Ishikawa (cell line): ENCODE results near the gene CAMTA1.

Experiments
- CEBPB ChIP-seq: IDR thresholded peaks from 2 replicates; pipeline ENCODE4 v1.6.1; 2012
- CREB1 ChIP-seq: IDR thresholded peaks from 2 replicates; pipeline ENCODE4 v1.6.1; 2012; ENCODE audit warnings: low read depth
- EGR1 ChIP-seq: IDR thresholded peaks from 2 replicates; pipeline ENCODE4 v1.6.1; 2012
- EP300 ChIP-seq: IDR thresholded peaks from 2 replicates; pipeline ENCODE4 v1.6.1; 2012; ENCODE audit warnings: borderline replicate concordance
- FOXM1 ChIP-seq: IDR thresholded peaks from 2 replicates; pipeline ENCODE4 v1.6.1; 2012; ENCODE audit warnings: low read depth, borderline replicate concordance
- NFIC ChIP-seq: IDR thresholded peaks from 2 replicates; pipeline ENCODE4 v1.6.1; 2012
- RAD21 ChIP-seq: IDR thresholded peaks from 2 replicates; pipeline ENCODE4 v1.6.1; 2012; ENCODE audit warnings: low read depth
- TAF1 ChIP-seq: IDR thresholded peaks from 2 replicates; pipeline ENCODE4 v1.6.1; 2012; ENCODE audit warnings: low read depth, mild to moderate bottlenecking
- TCF12 ChIP-seq: IDR thresholded peaks from 2 replicates; pipeline ENCODE4 v1.6.1; 2012; ENCODE audit warnings: low read depth
- TEAD4 ChIP-seq: IDR thresholded peaks from 2 replicates; pipeline ENCODE4 v1.6.1; 2012
- YY1 ChIP-seq: IDR thresholded peaks from 2 replicates; pipeline ENCODE4 v1.6.1; 2012; ENCODE audit warnings: low read depth
- ZBTB7A ChIP-seq: IDR thresholded peaks from 2 replicates; pipeline ENCODE4 v1.6.1; 2012; ENCODE audit warnings: low read depth
- TF ChIP-seq, protein P1 (sequence below): IDR thresholded peaks from 2 replicates; pipeline ENCODE4 v1.6.1; 2012
- TF ChIP-seq, protein P2 (sequence below): IDR thresholded peaks from 2 replicates; pipeline ENCODE4 v1.6.1; 2012
- TF ChIP-seq, protein P3 (sequence below): IDR thresholded peaks from 2 replicates; pipeline ENCODE4 v1.6.1; 2012; ENCODE audit warnings: low read depth, mild to moderate bottlenecking

CAMTA1 gene

DNA sequence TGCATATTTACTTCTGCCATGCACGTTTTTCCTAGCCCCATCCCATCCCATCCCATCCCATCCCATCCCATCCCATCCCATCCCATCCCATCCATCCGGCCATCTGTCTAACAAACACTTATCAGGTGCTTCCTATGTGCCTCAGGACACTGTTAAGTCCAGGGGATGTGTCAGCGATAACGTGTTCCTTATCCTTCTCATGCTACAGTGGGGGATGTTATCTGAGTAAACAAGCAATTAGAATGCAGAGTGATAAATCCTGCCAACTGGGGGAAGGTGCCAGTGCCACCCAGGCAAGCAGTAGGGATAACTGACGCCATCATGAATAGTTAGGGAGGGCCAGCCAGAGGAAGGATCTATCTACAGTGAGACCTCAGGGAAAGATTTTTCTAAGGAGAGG lies 304.2 kb downstream of the CAMTA1 start:
- TF ChIP-seq, protein P1, sequence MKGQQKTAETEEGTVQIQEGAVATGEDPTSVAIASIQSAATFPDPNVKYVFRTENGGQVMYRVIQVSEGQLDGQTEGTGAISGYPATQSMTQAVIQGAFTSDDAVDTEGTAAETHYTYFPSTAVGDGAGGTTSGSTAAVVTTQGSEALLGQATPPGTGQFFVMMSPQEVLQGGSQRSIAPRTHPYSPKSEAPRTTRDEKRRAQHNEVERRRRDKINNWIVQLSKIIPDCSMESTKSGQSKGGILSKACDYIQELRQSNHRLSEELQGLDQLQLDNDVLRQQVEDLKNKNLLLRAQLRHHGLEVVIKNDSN = no peak
- TF ChIP-seq RAD21 = no peak
- TF ChIP-seq, protein P2, sequence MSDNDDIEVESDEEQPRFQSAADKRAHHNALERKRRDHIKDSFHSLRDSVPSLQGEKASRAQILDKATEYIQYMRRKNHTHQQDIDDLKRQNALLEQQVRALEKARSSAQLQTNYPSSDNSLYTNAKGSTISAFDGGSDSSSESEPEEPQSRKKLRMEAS = no peak
- TF ChIP-seq EGR1 = no peak
- TF ChIP-seq, protein P3, sequence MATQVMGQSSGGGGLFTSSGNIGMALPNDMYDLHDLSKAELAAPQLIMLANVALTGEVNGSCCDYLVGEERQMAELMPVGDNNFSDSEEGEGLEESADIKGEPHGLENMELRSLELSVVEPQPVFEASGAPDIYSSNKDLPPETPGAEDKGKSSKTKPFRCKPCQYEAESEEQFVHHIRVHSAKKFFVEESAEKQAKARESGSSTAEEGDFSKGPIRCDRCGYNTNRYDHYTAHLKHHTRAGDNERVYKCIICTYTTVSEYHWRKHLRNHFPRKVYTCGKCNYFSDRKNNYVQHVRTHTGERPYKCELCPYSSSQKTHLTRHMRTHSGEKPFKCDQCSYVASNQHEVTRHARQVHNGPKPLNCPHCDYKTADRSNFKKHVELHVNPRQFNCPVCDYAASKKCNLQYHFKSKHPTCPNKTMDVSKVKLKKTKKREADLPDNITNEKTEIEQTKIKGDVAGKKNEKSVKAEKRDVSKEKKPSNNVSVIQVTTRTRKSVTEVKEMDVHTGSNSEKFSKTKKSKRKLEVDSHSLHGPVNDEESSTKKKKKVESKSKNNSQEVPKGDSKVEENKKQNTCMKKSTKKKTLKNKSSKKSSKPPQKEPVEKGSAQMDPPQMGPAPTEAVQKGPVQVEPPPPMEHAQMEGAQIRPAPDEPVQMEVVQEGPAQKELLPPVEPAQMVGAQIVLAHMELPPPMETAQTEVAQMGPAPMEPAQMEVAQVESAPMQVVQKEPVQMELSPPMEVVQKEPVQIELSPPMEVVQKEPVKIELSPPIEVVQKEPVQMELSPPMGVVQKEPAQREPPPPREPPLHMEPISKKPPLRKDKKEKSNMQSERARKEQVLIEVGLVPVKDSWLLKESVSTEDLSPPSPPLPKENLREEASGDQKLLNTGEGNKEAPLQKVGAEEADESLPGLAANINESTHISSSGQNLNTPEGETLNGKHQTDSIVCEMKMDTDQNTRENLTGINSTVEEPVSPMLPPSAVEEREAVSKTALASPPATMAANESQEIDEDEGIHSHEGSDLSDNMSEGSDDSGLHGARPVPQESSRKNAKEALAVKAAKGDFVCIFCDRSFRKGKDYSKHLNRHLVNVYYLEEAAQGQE = no peak
- TF ChIP-seq TEAD4 = no peak
- no peak for TF ChIP-seq FOXM1
- no peak for TF ChIP-seq CEBPB

DNA sequence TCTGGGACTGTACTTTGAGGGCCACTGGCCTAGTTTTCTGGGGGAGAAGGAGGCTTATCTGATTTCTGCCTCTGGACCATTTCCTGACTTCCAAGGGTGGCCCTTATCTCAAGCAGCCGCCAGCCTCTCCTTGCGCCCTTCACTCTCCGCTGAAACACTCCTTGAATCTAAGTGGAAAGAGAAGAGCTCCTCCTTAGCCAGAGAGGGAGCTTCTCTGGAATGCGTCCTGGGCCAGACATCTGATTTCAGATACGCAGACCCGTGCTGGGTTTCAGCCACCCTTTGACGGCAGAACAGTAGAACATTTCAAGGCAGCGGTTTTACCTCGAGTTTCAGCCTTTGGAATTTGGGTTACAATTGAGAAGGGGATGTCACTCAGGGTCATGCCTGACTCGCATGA lies 308.0 kb downstream of the CAMTA1 start:
- TF ChIP-seq, protein P3 = no peak
- TF ChIP-seq ZBTB7A (no peak), EP300 (no peak), TCF12 (no peak), YY1 (no peak), NFIC (no peak), EGR1 (no peak), TEAD4 (no peak), TAF1 (no peak), RAD21 (no peak), CREB1 (no peak), FOXM1 (no peak), CEBPB (no peak)
- TF ChIP-seq, protein P2 = no peak
- TF ChIP-seq, protein P1 = no peak

DNA sequence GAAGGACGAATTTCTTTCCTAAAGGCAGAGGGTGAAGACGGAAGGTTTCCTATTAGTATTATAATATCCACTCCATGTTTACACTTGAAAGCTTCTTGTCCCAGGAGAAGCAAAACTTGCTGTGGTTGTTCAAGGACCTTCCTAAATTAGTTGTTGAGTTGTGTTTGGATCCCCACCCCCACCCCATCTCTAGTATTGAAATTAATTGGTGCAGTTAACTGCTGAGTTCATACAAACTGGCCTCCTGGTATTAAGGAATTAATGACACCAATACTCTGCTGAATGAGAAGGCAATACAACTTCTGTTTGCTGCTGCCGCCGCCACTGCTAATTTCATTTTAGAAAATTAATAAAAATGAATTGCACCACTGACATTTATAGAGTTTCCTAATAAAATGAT lies 308.8 kb downstream of the CAMTA1 start:
- TF ChIP-seq EP300 = no peak
- TF ChIP-seq, protein P3 = no peak

DNA sequence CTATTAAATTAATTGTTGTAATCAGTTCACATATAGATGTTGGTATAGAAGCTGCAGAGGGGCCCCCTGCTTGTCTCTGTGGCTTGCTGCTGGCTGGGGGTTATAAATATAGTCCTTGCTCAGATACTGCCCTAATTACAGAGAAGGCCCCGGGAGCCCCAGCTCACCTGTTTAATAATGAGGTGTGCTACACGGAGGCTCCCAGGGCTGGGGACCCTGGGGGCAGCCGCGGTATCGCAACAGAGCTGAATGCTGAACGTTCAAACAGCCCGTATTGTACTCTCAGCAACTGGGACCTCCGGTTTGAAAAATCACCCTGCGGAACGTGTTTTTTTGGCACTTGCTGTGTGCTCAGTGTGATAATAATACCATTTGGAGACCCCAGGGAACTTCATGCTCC lies 309.3 kb downstream of the CAMTA1 start:
- TF ChIP-seq CEBPB (no peak), FOXM1 (no peak), YY1 (no peak), EGR1 (no peak), NFIC (no peak), CREB1 (no peak), TCF12 (no peak), EP300 (no peak), TEAD4 (no peak), TAF1 (no peak), RAD21 (no peak), ZBTB7A (no peak)
- TF ChIP-seq, protein P2 = no peak
- TF ChIP-seq, protein P3 = no peak
- TF ChIP-seq, protein P1 = no peak
